Measurements from ENCODE around the gene HCCS.
"Not testable (repeated sequence)": the region's sequence is repeated elsewhere in the genome, so short reads cannot be mapped to it uniquely, and the experiment has no call there.

HCCS gene
- total RNA-seq: 5.6 to 8.6 reads per million in 2 donors

DNA sequence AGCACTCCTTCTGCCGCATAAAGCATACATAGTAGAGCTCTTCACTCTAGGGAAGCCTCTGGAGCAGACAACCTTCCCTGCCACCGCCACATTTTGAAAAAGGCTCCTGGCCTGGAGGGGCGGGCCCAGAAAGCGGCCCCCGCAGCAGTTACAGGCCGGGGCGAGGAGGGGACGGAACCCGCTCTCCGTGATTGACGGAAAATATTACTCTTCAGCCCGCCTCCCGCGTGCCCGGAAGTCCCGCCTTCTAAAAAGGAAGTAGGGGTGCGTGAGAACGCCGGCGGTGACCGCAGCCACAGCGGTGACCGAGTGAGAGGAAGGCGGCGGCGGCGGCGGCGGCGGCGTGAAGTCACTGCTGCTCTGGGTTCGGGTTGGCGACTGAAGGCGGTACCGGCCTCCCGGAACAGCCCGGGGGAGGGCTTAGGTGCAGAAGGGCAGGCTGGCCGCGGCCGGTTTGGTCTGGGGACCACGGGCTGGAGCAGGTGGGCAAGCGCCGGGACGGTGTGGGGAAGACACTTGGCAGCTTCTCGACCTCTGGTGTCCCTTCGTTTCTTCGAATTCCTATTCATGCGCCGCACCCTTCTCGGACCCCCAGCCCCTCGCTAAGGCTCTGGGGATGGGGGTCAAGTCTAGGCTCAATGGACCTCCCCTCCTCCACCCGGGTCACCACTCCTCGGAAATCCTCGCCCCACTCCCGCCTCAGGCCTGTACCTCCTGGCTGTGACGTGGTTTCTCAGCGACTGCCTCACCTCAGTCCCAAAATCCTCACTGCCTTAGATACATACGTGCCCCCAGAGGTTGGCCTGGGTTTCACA, at the start of gene HCCS:
Gene HCCS, plus strand, starts transcription at position 296 of the 815 bp plus-strand sequence. CDS start 729 bp downstream, outside the sequence.
- DNase-seq: peak; percentile 56 to 93 (median 78)

DNA sequence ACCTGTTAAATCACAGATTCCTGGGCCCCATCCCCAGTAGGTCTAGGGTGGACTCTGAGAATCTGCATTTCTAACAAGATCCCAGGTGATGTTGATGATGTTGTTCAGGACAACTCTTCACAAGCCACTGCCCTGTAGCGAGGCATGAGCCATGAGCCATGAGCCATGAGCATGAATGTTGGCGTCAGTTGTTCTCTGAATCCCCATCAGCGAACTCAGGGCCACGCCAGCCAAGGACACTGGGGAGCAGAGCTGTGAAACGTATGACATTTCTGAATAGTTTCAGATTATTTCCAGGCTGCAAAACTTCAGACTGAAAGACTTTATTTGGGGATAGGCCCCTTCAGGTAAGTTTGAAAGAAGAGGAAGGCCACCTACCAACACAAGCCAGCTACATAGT, 46.9 kb upstream of the HCCS start:
- no peak for DNase-seq

DNA sequence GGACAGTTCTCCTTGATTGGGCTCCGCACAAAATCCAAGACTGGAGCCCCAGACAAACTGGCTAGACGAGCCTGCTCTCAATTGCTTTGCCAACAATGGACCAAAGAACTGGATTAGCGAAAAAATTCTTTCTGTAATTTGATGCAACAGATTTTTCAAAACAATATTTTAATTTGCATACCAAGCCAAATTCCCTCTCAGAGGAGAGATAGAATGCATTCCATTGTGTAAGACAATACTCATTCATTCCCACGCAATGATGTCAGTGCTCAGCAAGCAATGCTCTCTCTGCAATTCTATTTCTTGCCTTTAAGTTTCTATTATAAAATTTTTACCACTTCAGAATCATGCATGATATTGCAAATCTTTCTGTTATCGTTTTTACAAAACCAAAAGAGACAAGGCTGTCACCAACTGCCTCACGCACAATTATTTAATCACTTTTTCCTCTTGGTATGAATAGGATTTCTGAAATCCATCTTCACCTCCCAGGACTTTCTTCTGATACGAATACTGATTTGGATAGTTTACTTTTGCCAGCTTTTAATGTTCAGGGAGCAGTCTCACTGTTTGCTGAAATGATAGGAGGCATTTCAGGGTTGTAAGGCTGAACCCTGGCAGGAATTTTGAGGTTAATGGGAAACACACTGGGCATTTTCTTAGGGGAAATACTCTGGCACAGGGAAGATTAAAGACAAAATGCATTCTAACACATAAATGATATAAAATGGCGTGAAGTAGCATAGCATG, 46.1 kb upstream of the HCCS start:
- no peak for DNase-seq

DNA sequence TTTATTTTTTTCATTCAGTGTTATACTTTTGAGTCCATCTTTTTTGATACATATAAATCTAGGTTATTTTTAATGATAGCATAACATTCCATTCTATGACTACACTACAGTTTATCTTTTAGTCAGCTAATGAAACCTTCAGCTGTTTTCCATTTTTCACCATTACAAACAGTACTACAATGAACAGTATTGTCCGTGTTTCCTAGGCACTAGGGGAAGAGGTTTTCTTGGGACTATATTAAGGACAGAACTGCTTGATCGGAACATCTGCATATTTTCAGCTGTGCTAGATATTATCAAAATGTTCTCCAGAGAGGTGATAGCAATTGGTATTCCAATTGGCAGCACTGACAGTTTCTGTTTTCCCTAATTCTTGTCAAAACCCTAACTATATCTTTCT, 44.3 kb upstream of the HCCS start:
- DNase-seq: no peak

- no peak for DNase-seq
Measured at GRCh38 chrX:11073381-11073780, 37.8 kb upstream of the HCCS start.

DNA sequence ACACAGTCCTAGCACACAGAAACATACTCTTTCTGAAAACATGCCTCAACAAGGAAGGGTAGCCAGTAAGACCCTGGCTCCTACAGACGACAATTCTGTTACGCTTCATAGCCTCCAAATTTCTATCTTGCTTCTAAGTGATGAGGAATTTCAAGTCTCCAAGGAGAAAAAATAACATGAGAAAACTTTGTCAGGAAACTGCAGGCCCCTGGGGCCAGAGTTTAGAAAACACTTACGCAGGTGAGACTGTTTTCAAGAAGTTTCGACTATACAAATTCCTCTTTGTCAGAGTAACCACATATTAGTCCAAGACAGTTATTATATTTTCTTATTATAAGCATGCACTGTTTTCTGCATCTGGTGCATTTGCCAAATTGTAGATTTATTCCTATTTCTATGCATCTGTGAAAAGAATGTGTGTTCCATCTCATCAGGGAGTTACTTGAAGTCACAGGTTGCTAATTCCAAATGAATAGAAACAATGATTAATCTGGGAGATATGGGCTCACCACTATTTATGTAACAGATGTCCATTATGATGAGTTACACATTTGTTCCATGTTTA, 30.3 kb upstream of the HCCS start:
- DNase-seq: no peak

DNA sequence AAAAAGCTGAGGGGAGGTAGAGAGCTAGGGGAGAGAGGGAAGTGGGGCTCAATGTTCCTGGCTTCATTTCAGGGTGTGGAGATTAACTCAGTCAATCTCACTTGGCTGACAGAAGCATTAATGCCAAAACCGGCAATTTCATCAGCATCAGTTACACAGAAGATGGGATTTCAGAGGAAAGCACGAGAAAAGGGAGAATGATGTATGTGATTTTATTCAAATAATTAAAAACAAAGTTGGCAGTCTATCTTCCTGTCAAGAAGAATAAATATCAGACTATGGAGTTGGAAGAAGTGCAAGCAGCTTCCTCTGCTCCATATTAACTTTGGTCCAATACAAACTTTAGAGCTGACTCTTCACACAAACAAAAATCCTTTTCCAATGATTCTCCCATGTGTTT, 29.6 kb upstream of the HCCS start:
- DNase-seq: no peak

GRCh38 chrX:11085305-11085704, 25.8 kb upstream of the HCCS start:
- DNase-seq: no peak

DNA sequence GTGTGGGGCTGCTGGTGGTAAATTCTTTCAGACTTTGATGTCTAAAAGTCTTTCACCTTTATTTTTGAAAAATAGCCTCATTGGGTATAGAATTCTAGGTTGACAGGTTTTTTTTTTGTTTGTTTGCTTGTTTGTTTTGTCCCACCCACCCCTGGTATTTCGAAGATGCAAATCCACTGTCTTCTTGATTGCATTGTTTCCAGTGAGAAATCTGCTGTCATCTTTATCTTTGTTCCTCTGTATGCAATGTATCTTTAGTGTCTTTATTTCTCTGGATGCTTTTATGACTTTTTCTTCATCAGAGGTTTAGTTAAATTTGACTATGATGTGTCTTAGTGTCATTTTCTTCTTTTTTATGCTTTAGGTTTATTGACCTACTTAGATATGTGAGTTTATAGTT, 21.3 kb upstream of the HCCS start:
- DNase-seq: no peak

- DNase-seq: no peak
Measured at GRCh38 chrX:11097933-11098332, 13.2 kb upstream of the HCCS start.

GRCh38 chrX:11099465-11099864, 11.7 kb upstream of the HCCS start:
- no peak for DNase-seq

GRCh38 chrX:11100281-11101035, 10.7 kb upstream of the HCCS start:
- no peak for DNase-seq

GRCh38 chrX:11103006-11103405, 8.1 kb upstream of the HCCS start:
- DNase-seq: peak in 1 of 5 experiments; percentile 43

DNA sequence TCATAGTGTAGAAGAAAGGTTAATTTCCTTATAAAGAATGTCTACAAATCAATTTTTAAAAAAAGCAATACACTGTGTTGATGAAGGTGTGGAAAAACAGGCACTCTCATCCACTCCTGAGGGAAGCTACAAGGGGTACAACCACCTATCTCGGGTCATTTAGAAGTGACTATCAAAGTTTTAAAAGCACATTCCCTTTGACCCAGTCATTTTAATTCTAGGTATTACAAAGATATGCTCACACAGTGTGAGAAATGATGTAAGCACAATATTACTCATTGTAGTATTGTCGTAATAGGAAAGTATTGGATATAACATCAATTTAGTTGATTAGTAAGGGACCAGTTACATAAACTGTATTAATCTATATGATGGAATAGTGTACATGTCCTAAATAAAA, 7.4 kb upstream of the HCCS start:
- no peak for DNase-seq

GRCh38 chrX:11105080-11105479, 6.1 kb upstream of the HCCS start:
- DNase-seq: no peak

DNA sequence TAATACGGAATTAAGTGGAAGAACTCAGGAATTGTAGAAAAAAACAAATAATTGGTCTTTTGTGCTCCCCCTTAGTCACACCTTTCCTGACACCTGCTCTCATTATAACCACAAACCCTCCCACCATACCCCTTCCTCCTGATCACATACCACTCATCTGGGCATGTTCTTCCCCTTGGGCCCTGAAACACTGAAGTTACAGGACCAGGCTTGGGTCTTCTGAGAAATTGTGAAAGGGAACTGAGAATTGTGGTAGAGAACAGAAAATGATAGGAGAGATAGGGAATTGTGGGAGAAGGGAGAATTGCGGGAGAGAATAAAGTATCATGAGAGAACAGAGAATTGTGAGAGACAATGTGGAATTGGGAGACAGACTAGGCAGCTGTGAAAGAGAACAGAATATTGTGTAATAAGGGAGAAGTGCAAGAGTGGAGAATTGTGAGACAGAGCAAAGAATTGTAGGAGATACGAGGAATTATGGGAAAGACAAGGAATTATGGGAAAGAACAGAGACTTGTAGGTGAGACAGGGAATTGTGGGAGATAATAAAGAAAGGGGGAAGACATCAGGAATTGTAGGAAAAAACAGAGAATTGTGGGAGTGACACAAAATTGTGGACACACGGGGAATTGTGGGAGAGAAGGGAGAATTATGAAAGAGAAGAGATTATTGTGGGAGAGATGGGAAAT, 2.7 kb upstream of the HCCS start:
- DNase-seq: no peak

GRCh38 chrX:11109968-11110367, 1.2 kb upstream of the HCCS start:
- no peak for DNase-seq

DNA sequence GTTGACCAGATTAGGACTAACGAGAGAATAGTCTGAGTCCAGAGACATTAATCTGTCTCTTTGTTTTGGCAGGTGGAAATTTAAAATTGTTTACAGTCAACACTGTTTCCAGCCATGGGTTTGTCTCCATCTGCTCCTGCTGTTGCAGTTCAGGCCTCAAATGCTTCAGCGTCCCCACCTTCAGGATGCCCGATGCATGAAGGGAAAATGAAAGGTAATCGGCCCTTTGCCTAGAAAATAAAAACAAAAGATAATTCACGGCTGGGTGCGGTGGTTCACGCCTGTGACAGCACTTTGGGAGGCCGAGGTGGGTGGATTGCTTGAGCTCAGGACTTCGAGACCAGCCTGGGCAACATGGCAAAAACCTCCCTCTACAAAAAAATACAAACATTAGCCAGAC, 815 bp downstream of the HCCS start:
- DNase-seq: no peak

- no peak for DNase-seq
Measured at GRCh38 chrX:11113731-11114130, 2.6 kb downstream of the HCCS start.

DNA sequence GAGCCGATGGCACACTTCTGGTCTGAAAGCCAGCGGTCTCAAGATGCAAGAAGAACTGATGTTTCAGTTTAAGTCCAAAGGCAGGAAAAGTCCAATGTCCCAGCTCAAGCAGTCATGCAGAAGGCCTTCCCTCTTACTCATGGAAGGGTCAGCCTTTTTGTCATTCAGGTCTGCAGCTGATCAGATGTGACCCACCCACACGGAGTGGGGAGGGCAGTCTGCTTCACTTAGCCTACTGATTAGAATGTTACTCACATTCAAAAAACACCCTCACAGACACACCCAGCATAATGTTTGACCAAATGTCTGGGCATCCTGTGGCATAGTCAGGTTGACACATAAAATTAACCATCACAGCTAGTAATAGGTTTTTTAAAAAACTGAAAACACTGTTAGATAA, 6.6 kb downstream of the HCCS start:
- DNase-seq: no peak

GRCh38 chrX:11119313-11119943, 8.3 kb downstream of the HCCS start:
- DNase-seq: no peak

DNA sequence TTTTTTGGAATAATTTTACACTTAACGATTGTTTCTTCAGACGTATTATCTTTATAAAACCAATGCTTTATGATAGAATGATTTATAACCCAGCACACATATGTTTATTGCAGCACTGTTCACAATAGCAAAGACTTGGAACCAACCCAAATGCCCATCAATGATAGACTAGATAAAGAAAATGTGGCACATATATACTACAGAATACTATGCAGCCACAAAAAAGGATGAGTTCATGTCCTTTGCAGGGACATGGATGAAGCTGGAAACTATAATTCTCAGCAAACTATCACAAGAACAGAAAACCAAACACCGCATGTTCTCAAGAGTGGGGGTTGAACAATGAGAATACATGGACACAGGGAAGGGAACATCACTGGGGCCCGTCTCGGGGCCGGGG, 12.0 kb downstream of the HCCS start:
- not testable (repeated sequence) for DNase-seq

Data from T-helper 2 cell (primary cell).